ENCODE results near the gene SLC9A9. TPM values are rescaled to one million over a fixed set of nuclear protein-coding genes. Genes with fewer than 3 reads are reported as not detected.

SLC9A9 gene
- total and polyA plus RNA-seq, 9 of the 15 experiments (the other 6 are each of a cell fraction or from before 2014, with no cell fraction given), result 0.03 to 0.13 TPM; not detected in 7

GRCh38 chr3:143265501-143266070 is 582.7 kb downstream of the SLC9A9 start:
- H3K9ac ChIP-seq (ENCODE audit: insufficient read depth in 1 of 2, low read depth in 2 of 2, low read length in 2 of 2), result 0 out of 4 replicates have a peak overlapping the region, but pooled peaks of 1 of the 2 experiments have one; percentile 3
- no TSS peak for BruUV-seq (replicated peaks)
- no peak overlapping the region for H3K4me2 ChIP-seq (ENCODE audit: insufficient read depth, low read length)
- in situ Hi-C loops (cut with MboI), result no loop called here
- H2AFZ ChIP-seq (ENCODE audit: low read depth, low read length), result no peak overlapping the region
- H3K4me1 ChIP-seq (replicated peaks in 1 of 2; ENCODE audit: control insufficient read depth in 2 of 2, insufficient read depth in 2 of 2, low read length in 2 of 2), result no peaks in the 10 kb centered on the region; a peak in 1 of 5 replicates
- intact Hi-C loops (cut with micrococcal nuclease), result no loop called here
- ATAC-seq, result no peak
- no peaks in the 10 kb centered on the region for H3K79me2 ChIP-seq (ENCODE audit: control insufficient read depth, insufficient read depth, low read length)
- FAIRE-seq, result no peak
- H3K4me3 ChIP-seq, result no peak overlapping the region
- ChIA-PET POLR2A (interaction anchor here (0.6 to 1.4 kb wide), 2 partner anchors 16 to 31 kb away, joined by 3 read pairs; no protein-coding TSS in a partner anchor), CTCF (ENCODE audit: low intra/inter-chr PET ratio) (no interaction called here)
- H4K20me1 ChIP-seq (replicated peaks; ENCODE audit: control insufficient read depth, insufficient read depth, low read length), result no peaks in the 10 kb centered on the region
- H3K9me1 ChIP-seq (ENCODE audit: control insufficient read depth, insufficient read depth, low read length), result no peaks in the 10 kb centered on the region
- DNase-seq (ENCODE audit: extremely low read depth in 1 of 4, low spot score in 3 of 4), result no peak
- no peak overlapping the region for H3K27ac ChIP-seq (ENCODE audit: extremely low read depth, low read depth, low read length)
- H3K27me3 ChIP-seq (ENCODE audit: control insufficient read depth in 2 of 2, insufficient read depth in 2 of 2, low read length in 2 of 2), result no peaks in the 10 kb centered on the region
- H3K36me3 ChIP-seq (ENCODE audit: control insufficient read depth, insufficient read depth, low read length), result no peaks in the 10 kb centered on the region
- 50% methylated on average over 5 of the region's 7 CpGs for WGBS (ENCODE audit: insufficient coverage, low coverage, missing lambda C conversion rate)
- no peaks in the 10 kb centered on the region for H3K9me3 ChIP-seq (replicated peaks; ENCODE audit: control insufficient read depth, insufficient read depth, low read depth, low read length)
- TF ChIP-seq KDM5B (IDR thresholded peaks at IDR 0.05; ENCODE audit: insufficient replicate concordance, low read depth, low read length) (no peak), CBX1 (IDR thresholded peaks at IDR 0.05; ENCODE audit: low read depth) (no peak), POLR3G (IDR thresholded peaks at IDR 0.05; ENCODE audit: extremely low read depth, insufficient read length, insufficient replicate concordance) (no peak), ZNF121 (CRISPR knock-in tag; conservative IDR thresholded peaks at IDR 0.05) (no peak), HMBOX1 (IDR thresholded peaks at IDR 0.05) (no peak), MCM7 (IDR thresholded peaks at IDR 0.05) (no peak), HCFC1 (IDR thresholded peaks at IDR 0.05; ENCODE audit: low read depth, low read length) (no peak), HBP1 (CRISPR knock-in tag; IDR thresholded peaks at IDR 0.05) (no peak), REST (IDR thresholded peaks at IDR 0.05; ENCODE audit: borderline replicate concordance) (no peak), REST (CRISPR knock-in tag; IDR thresholded peaks at IDR 0.05; ENCODE audit: low read depth) (no peak), KDM2B (CRISPR knock-in tag; IDR thresholded peaks at IDR 0.05) (no peak), SMAD1 (IDR thresholded peaks at IDR 0.05; ENCODE audit: low read depth, low read length, partially characterized antibody) (no peak), DIDO1 (tag; IDR thresholded peaks at IDR 0.05; ENCODE audit: low read depth) (no peak)
